22Rv1 (cell line): Measurements from ENCODE around the gene COQ3.

Source experiments
- ZFX ChIP-seq: fragments of 450-650 bp; IDR thresholded peaks from 2 replicates; pipeline ENCODE4 v1.6.1; 2017; ENCODE audit warnings: antibody characterized with exemption, borderline replicate concordance
- TF ChIP-seq, protein P1 (sequence below): fragments of 450-650 bp; IDR thresholded peaks from 2 replicates; pipeline ENCODE4 v1.5.1; 2017; ENCODE audit warnings: mild to moderate bottlenecking

DNA sequence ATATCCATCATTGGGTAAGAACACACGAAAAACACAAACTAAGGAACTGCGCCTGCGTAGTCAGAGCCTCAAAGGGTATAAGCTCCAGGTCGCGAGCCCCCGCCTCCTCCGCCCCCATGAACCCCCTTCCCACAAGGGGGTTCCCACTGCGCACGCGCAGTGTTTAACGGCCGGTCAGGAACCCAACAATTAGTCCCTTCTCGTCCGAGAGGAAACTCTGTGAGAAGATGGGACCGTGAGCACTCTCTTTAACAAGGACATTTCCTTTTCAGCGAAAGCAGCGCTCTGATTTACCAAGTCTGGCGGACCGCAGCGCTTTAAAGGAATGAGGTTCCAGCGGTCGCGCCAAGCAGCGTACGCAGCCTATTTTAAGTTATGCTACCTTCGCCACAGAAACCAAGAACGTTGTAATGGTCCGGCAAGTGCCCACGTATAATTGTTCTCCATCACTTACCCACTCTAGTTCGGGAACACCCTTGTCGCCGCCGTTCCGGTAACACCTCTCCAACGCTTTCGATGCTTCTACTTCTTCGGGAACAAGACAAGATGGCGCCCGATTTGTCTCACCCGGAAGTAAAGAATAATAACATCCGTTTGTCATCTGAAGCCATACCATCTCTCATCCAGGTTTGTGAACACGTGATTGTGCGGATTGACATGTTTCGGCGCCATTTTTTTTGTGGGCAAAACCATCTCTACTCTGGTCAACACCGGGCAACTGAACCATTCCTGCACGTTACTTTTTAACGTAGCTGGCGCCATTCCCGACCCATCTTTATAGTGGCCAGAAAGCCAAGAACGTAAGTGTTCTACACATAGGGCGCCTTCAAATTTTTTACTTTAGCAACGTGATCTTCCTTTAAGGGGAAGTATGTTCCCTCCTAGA is 31.0 kb upstream of the COQ3 start, which contains the start of gene PNISR:
- TF ChIP-seq, protein P1, sequence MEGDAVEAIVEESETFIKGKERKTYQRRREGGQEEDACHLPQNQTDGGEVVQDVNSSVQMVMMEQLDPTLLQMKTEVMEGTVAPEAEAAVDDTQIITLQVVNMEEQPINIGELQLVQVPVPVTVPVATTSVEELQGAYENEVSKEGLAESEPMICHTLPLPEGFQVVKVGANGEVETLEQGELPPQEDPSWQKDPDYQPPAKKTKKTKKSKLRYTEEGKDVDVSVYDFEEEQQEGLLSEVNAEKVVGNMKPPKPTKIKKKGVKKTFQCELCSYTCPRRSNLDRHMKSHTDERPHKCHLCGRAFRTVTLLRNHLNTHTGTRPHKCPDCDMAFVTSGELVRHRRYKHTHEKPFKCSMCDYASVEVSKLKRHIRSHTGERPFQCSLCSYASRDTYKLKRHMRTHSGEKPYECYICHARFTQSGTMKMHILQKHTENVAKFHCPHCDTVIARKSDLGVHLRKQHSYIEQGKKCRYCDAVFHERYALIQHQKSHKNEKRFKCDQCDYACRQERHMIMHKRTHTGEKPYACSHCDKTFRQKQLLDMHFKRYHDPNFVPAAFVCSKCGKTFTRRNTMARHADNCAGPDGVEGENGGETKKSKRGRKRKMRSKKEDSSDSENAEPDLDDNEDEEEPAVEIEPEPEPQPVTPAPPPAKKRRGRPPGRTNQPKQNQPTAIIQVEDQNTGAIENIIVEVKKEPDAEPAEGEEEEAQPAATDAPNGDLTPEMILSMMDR = no peak
- TF ChIP-seq ZFX = no peak
